B cell (primary cell): Measurements from ENCODE around the gene AP1M2.

Experiments
- EZH2 ChIP-seq: IDR thresholded peaks from 2 replicates; pipeline ENCODE4 v1.6.1; 2012; ENCODE audit warnings: borderline replicate concordance, low read depth, mild to moderate bottlenecking, moderate library complexity, low read length; ENCODE audit not compliant: insufficient read depth, poor library complexity, severe bottlenecking
- TF ChIP-seq, protein P1 (sequence below): fragments of 200-600 bp; IDR thresholded peaks from one replicate; pipeline ENCODE4 v1.8.0; 2022; ENCODE audit warnings: antibody characterized with exemption, mild to moderate bottlenecking

DNA sequence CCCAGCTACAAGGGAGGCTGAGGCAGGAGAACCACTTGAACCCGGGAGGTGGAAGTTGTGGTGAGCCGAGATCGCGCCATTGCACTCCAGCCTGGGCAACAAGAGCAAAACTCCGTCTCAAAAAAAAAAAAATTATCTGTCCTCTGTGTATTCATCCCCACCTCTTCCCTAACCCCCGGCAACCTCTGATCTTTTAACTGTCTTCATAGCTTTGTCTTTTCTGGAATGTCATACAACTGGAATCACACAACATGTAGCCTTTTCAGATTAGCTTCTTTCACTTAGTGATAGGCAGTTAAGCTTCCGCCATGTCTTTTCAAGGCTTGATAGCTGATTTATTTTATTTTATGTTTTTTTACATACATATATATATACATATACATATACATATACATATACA, 61.5 kb downstream of the AP1M2 start:
- TF ChIP-seq, protein P1, sequence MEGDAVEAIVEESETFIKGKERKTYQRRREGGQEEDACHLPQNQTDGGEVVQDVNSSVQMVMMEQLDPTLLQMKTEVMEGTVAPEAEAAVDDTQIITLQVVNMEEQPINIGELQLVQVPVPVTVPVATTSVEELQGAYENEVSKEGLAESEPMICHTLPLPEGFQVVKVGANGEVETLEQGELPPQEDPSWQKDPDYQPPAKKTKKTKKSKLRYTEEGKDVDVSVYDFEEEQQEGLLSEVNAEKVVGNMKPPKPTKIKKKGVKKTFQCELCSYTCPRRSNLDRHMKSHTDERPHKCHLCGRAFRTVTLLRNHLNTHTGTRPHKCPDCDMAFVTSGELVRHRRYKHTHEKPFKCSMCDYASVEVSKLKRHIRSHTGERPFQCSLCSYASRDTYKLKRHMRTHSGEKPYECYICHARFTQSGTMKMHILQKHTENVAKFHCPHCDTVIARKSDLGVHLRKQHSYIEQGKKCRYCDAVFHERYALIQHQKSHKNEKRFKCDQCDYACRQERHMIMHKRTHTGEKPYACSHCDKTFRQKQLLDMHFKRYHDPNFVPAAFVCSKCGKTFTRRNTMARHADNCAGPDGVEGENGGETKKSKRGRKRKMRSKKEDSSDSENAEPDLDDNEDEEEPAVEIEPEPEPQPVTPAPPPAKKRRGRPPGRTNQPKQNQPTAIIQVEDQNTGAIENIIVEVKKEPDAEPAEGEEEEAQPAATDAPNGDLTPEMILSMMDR: no peak
- TF ChIP-seq EZH2: no peak
